ENCODE data around the gene EDARADD. TPM values are rescaled to one million over a fixed set of nuclear protein-coding genes. Genes with fewer than 3 reads are reported as not detected.
"Not testable (repeated sequence)": the region's sequence is repeated elsewhere in the genome, so short reads cannot be mapped to it uniquely, and the experiment has no call there.

The EDARADD gene
- total RNA-seq, 4 donors from 2014 or later, result 0.42 to 1.2 (median 0.82) TPM

DNA sequence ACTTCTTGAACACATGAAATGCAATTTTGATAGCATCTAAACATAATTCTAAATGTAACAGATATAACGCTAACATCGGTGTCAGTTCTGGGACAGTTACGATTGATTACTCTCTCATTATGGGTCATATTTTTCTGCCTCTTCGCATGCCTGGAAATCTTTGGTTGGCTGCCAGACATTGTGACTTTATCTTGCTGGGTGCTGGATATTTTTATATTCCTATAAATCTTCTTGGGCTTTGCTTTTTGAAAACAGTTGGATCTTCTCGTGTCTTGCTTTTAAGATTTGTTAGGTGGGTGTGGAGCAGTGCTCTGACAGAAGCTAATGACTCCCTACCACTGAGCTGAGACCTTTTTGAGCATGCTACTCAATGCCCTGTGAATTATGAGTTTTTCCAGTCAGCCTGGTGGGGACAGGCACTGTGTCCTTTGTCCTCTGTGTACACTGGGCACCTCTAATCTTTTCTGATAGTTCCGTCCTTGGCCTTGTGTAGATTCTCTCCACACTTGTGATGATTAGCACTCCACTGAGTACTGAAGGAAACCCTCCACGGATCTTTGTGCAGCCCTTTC is 28.0 kb upstream of the EDARADD start:
- TF ChIP-seq EP300 (IDR thresholded peaks at IDR 0.05) (no peak), POLR2A (IDR thresholded peaks at IDR 0.05) (no peak)
- WGBS, 2 donors, result 30 to 43% methylated on average over 7 of the region's 7 CpGs
- peaks cover 0 to 8% (median 0%) of the 10 kb centered on the region in 4 donors for H3K9me3 ChIP-seq
- no peak for DNase-seq (ENCODE audit: low spot score in 2 of 2)
- no peaks in the 10 kb centered on the region for H3K4me1 ChIP-seq
- H3K27me3 ChIP-seq, result no peaks in the 10 kb centered on the region
- no peak overlapping the region for H3K27ac ChIP-seq
- no peak overlapping the region for H3K4me3 ChIP-seq
- no peaks in the 10 kb centered on the region for H3K36me3 ChIP-seq

DNA sequence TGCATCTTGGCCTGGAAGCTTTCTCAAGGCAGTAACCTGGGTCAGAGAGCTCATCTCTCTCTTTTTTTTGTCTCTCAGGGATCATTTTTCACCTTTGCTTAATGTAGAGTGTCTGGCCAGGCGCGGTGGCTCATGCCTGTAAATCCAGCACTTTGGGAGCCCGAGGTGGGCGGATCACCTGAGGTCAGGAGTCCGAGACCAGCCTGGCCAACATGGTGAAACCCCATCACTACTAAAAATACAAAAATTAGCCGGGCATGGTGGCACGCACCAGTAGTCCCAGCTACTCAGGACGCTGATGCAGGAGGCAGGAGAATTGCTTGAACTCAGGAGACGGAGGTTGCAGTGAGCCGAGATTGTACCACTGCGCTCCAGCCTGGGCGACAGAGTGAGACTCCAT is 27.4 kb upstream of the EDARADD start:
- H3K4me3 ChIP-seq, H3K9me3 ChIP-seq, H3K36me3 ChIP-seq: not testable (repeated sequence)

GRCh38 chr1:236370420-236370819 is 23.7 kb upstream of the EDARADD start:
- 56 to 80% methylated on average over 1 of the region's 1 CpG for WGBS, 2 donors
- TF ChIP-seq, protein P1, sequence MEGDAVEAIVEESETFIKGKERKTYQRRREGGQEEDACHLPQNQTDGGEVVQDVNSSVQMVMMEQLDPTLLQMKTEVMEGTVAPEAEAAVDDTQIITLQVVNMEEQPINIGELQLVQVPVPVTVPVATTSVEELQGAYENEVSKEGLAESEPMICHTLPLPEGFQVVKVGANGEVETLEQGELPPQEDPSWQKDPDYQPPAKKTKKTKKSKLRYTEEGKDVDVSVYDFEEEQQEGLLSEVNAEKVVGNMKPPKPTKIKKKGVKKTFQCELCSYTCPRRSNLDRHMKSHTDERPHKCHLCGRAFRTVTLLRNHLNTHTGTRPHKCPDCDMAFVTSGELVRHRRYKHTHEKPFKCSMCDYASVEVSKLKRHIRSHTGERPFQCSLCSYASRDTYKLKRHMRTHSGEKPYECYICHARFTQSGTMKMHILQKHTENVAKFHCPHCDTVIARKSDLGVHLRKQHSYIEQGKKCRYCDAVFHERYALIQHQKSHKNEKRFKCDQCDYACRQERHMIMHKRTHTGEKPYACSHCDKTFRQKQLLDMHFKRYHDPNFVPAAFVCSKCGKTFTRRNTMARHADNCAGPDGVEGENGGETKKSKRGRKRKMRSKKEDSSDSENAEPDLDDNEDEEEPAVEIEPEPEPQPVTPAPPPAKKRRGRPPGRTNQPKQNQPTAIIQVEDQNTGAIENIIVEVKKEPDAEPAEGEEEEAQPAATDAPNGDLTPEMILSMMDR (IDR thresholded peaks at IDR 0.05), result no peak
- no peak for TF ChIP-seq POLR2A (IDR thresholded peaks at IDR 0.05)
- TF ChIP-seq EP300 (IDR thresholded peaks at IDR 0.05), result no peak

More for the DNA sequence above, 27.4 kb upstream of the EDARADD start:
- 93 to 94% methylated on average over 12 of the region's 12 CpGs for WGBS, 2 donors
- H3K27me3 ChIP-seq; H3K27ac ChIP-seq; H3K4me1 ChIP-seq; DNase-seq (ENCODE audit: low spot score in 2 of 2): not testable (repeated sequence)

GRCh38 chr1:236371083-236371482 is 23.0 kb upstream of the EDARADD start:
- no peaks in the 10 kb centered on the region for H3K36me3 ChIP-seq
- H3K27ac ChIP-seq, result no peak overlapping the region
- H3K4me3 ChIP-seq, result no peak overlapping the region
- no peaks in the 10 kb centered on the region for H3K27me3 ChIP-seq
- no peaks in the 10 kb centered on the region for H3K4me1 ChIP-seq
- TF ChIP-seq EP300 (IDR thresholded peaks at IDR 0.05), result no peak
- TF ChIP-seq, protein P1 (IDR thresholded peaks at IDR 0.05), result no peak
- no peak for DNase-seq (ENCODE audit: low spot score in 2 of 2)
- H3K9me3 ChIP-seq, result peaks cover 0 to 24% (median 0%) of the 10 kb centered on the region in 4 donors
- WGBS, 2 donors, result 75 to 91% methylated on average over 1 of the region's 1 CpG

More at GRCh38 chr1:236370420-236370819, 23.7 kb upstream of the EDARADD start:
- no peaks in the 10 kb centered on the region for H3K4me1 ChIP-seq
- no peaks in the 10 kb centered on the region for H3K27me3 ChIP-seq
- DNase-seq (ENCODE audit: low spot score in 2 of 2), result no peak
- no peak overlapping the region for H3K4me3 ChIP-seq
- H3K9me3 ChIP-seq, result peaks cover 0 to 24% (median 0%) of the 10 kb centered on the region in 4 donors
- no peak overlapping the region for H3K27ac ChIP-seq
- H3K36me3 ChIP-seq, result no peaks in the 10 kb centered on the region

DNA sequence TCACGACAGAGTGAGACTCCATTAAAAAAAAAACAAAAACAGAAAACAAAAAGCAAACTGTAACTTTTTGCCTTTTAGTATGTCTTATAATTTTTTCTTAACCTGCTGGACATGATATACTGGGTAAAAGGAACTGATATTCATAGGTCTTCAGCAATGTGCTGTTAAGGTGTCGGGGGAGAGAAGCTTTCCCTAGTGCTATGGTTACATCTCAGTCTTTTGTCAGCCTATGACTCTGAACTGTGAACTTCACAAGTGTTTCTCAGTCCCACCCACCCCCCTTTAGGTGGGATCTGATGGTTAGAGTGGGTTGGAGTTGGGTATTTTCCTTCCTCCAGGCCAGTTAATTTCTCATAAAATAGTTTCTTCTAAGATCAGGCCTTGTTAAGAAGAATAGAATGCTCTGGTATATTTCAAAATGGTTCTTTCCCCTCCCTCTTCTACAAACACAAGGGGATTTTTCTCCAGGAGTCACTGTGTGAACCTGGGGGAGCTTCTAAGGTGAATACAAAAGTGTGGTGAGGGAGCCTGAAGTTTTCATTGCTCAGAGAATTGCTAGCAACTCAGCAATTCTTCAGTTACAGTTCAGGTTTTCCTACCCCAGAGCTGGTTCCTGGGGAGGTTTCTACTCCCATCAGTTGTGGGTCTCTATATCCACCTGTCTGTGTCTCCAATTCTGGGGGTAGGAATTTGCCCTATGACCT is 16.1 kb upstream of the EDARADD start:
- Histone ChIP-seq H3K36me3 (no peaks in the 10 kb centered on the region), H3K4me1 (no peaks in the 10 kb centered on the region), H3K9me3 (peaks cover 0 to 30% (median 0%) of the 10 kb centered on the region in 4 donors), H3K27ac (no peak overlapping the region), H3K4me3 (no peak overlapping the region), H3K27me3 (no peaks in the 10 kb centered on the region)
- 92 to 96% methylated on average over 2 of the region's 2 CpGs for WGBS, 2 donors
- TF ChIP-seq, protein P1 (IDR thresholded peaks at IDR 0.05), result no peak
- DNase-seq (ENCODE audit: low spot score in 2 of 2), result no peak

DNA sequence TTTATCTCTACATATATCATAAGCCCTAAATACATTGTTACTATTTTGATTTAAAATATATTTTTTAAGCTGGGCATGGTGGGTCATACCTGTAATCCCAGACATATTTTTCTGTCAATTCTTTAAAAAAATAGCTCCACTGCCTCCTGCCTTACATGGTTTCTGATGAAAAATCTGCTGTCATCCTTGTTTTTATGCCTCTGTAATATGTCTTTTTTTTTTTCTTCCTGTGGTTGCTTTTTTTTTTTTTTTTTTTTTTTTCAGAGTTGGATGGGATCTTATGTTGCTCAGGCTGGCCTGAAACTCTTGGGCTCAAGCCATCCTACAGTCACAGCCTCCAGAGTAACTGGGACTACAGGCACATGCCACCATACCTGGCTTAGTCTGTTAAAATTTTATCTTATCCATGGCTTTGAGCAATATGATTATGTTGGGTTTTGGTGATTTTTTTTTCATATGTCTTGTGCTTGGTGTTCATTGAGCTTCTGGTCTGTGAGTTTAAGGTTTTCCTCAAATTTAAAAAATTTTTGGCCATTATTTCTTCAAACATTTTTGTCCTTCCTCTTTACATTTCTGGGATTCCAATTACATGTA is 12.4 kb upstream of the EDARADD start:
- no peaks in the 10 kb centered on the region for H3K4me1 ChIP-seq
- DNase-seq (ENCODE audit: low spot score in 2 of 2), result no peak
- H3K36me3 ChIP-seq, result no peaks in the 10 kb centered on the region
- H3K4me3 ChIP-seq, result no peak overlapping the region
- TF ChIP-seq, protein P1 (IDR thresholded peaks at IDR 0.05), result no peak
- no peak for TF ChIP-seq POLR2A (IDR thresholded peaks at IDR 0.05)
- no peak for TF ChIP-seq EP300 (IDR thresholded peaks at IDR 0.05)
- H3K27ac ChIP-seq, result no peak overlapping the region
- no peaks in the 10 kb centered on the region for H3K27me3 ChIP-seq
- H3K9me3 ChIP-seq, result peaks cover 0 to 21% (median 0%) of the 10 kb centered on the region in 4 donors
